ENCODE measurements around the gene USP6NL. TPM values are rescaled to one million over a fixed set of nuclear protein-coding genes. Genes with fewer than 3 reads are reported as not detected.
A peak's percentile ranks its signal among the peaks of the same experiment; 100 is the strongest.

The USP6NL gene
- total RNA-seq, 1 experiment from 2014 or later = 38.7 TPM

DNA sequence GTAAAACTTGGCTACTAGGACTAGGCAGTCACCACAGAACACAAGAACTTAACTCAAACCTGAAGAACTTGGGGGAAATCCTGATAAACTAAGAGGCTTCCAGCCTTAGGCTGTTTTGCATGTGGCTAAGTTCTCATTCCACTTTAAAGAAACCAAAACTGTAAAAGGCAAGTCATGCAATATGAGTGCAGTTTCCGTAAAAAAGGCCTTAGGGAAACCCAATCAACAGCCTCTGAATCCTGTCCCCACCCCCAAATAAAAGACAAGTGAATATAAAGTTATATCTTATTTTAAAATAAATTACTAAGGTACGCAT lies 95.1 kb downstream of the USP6NL start:
- H3K27me3 ChIP-seq (replicated peaks; ENCODE audit: insufficient read depth, low read depth, low read length, poor library complexity) = no peaks in the 10 kb centered on the region
- CTCF ChIA-PET = interaction anchor here (0.5 to 3.4 kb wide), 3 partner anchors 209 to 279 kb away, joined by 4 to 22 read pairs (median 17); no protein-coding TSS in a partner anchor
- H3K4me3 ChIP-seq (ENCODE audit: low read depth, low read length, poor library complexity, severe bottlenecking) = no peak overlapping the region
- POLR2A ChIA-PET (ENCODE audit: low non-redundant PET) = no interaction called here
- no peak for DNase-seq (ENCODE audit: low spot score)
- no TSS peak for BruUV-seq (replicated peaks)
- no peaks in the 10 kb centered on the region for H3K36me3 ChIP-seq (ENCODE audit: insufficient read depth, low read length, poor library complexity, severe bottlenecking)
- peaks cover 38% of the 10 kb centered on the region for H3K4me1 ChIP-seq (ENCODE audit: insufficient read depth, low read length, poor library complexity, severe bottlenecking)
- TF ChIP-seq EZH2 (IDR thresholded peaks at IDR 0.05; ENCODE audit: borderline replicate concordance, low read depth, low read length, poor library complexity, severe bottlenecking) = no peak
- intact Hi-C loops (cut with micrococcal nuclease; ENCODE audit: unreplicated experiment) = loop anchor here (2.0 to 10.0 kb wide), 2 partner anchors 94 to 468 kb away; partner anchors contain the start of gene USP6NL
- no peaks in the 10 kb centered on the region for H3K9me3 ChIP-seq (ENCODE audit: low read depth, low read length, poor library complexity, severe bottlenecking)
- peak overlapping the region; percentile 26 for H3K27ac ChIP-seq (ENCODE audit: low read depth, low read length, poor library complexity, severe bottlenecking)

DNA sequence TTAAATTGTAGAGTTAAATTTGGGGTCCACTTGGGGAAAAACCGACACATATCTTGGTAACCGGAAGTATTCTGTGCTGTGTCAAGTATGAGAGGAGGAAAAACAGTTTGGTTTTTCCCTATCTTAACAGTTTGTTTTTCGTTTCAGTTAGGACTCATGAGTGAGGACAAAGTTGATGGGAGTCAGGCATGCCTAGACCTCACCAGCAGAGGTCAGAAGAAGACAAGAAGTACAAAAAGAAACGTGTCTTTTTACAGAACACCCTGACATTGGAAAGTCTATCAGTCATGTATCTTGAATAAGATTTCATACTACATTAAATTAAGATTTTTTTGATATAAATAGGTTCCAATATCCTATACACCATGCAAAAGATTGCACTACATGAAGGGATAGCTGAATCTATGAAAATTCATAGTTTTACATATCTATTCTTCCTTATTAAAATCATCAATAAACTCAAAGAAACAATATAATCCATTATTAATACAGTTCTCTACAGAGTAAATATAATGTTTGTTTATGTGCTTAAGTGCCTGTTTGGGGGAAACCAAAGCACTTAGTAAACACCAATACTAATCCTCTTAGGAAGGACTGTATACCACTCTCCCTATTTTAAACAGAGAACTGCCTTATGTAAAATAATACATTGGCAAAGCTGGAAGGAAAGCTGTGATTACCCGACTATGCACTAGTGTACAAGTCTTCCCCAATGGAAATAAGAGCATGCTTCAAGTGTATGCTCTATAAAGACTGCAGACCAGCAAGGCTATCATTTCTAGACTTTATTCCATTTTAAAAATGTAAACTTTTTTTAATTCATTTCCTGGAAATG lies 95.6 kb downstream of the USP6NL start:
- peak; percentile 80 for DNase-seq (ENCODE audit: low spot score)
- no TSS peak for BruUV-seq (replicated peaks)
- H3K9me3 ChIP-seq (ENCODE audit: low read depth, low read length, poor library complexity, severe bottlenecking) = no peaks in the 10 kb centered on the region
- TF ChIP-seq CTCF (conservative IDR thresholded peaks at IDR 0.05; ENCODE audit: low read depth, low read length) = peak; percentile 86
- TF ChIP-seq EZH2 (IDR thresholded peaks at IDR 0.05; ENCODE audit: borderline replicate concordance, low read depth, low read length, poor library complexity, severe bottlenecking) = no peak
- no peaks in the 10 kb centered on the region for H3K36me3 ChIP-seq (ENCODE audit: insufficient read depth, low read length, poor library complexity, severe bottlenecking)
- H3K27ac ChIP-seq (ENCODE audit: low read depth, low read length, poor library complexity, severe bottlenecking) = peak overlapping the region; percentile 26
- no peak overlapping the region for H3K4me3 ChIP-seq (ENCODE audit: low read depth, low read length, poor library complexity, severe bottlenecking)
- no peaks in the 10 kb centered on the region for H3K27me3 ChIP-seq (replicated peaks; ENCODE audit: insufficient read depth, low read depth, low read length, poor library complexity)
- ChIA-PET POLR2A (ENCODE audit: low non-redundant PET) (no interaction called here), CTCF (interaction anchor here (0.5 to 3.4 kb wide), 3 partner anchors 209 to 280 kb away, joined by 4 to 22 read pairs (median 17); no protein-coding TSS in a partner anchor)
- H3K4me1 ChIP-seq (ENCODE audit: insufficient read depth, low read length, poor library complexity, severe bottlenecking) = peaks cover 41% of the 10 kb centered on the region
- intact Hi-C loops (cut with micrococcal nuclease; ENCODE audit: unreplicated experiment) = loop anchor here (1.0 to 10.0 kb wide), 4 partner anchors 95 to 469 kb away; partner anchors contain the start of gene USP6NL

- Histone ChIP-seq H3K4me1 (ENCODE audit: insufficient read depth, low read length, poor library complexity, severe bottlenecking) (peaks cover 62% of the 10 kb centered on the region), H3K27me3 (replicated peaks; ENCODE audit: insufficient read depth, low read depth, low read length, poor library complexity) (no peaks in the 10 kb centered on the region), H3K9me3 (ENCODE audit: low read depth, low read length, poor library complexity, severe bottlenecking) (no peaks in the 10 kb centered on the region), H3K4me3 (ENCODE audit: low read depth, low read length, poor library complexity, severe bottlenecking) (no peak overlapping the region), H3K36me3 (ENCODE audit: insufficient read depth, low read length, poor library complexity, severe bottlenecking) (no peaks in the 10 kb centered on the region), H3K27ac (ENCODE audit: low read depth, low read length, poor library complexity, severe bottlenecking) (no peak overlapping the region)
- BruUV-seq (replicated peaks) = no TSS peak
- intact Hi-C loops (cut with micrococcal nuclease; ENCODE audit: unreplicated experiment) = loop anchor here (5.0 to 10.0 kb wide), 2 partner anchors 229 to 471 kb away; partner anchors contain the start of gene ECHDC3
- POLR2A ChIA-PET (ENCODE audit: low non-redundant PET) = no interaction called here
- TF ChIP-seq CTCF (conservative IDR thresholded peaks at IDR 0.05; ENCODE audit: low read depth, low read length) (no peak), EZH2 (IDR thresholded peaks at IDR 0.05; ENCODE audit: borderline replicate concordance, low read depth, low read length, poor library complexity, severe bottlenecking) (no peak)
- no peak for DNase-seq (ENCODE audit: low spot score)
- CTCF ChIA-PET = interaction anchor here (3.4 kb wide), 1 partner anchor 244 kb away, joined by 22 read pairs; no protein-coding TSS in a partner anchor
Observed at GRCh38 chr10:11513727-11514126, 97.7 kb downstream of the USP6NL start.

Measured in A673 (cell line).